ENCODE results near the gene UPB1. TPM values are rescaled to one million over a fixed set of nuclear protein-coding genes. Genes with fewer than 3 reads are reported as not detected.

Gene UPB1
- total and polyA plus RNA-seq, 10 donors, result 0.38 to 3.9 (median 1.6) TPM

DNA sequence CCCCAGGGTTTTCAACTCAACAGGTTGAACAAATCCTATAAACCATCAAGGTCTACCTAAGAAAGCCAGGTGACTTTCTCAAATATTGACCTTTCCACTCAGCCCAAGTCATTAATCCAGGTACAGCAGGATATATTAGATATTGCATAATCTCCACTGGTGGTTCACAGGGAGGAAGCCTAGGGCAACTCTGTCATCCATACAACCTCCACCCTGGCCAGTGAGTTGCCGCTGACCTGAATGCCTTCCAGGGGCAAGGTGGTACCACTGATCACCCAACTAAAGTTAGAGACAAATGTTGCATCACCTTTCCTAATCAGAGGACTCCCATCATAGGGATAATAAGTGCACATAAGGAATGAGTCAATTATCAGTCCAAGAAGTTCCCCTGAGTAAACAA, 36.9 kb downstream of the UPB1 start:
- no peaks in the 10 kb centered on the region for H3K4me1 ChIP-seq
- H3K27me3 ChIP-seq (replicated peaks in 1 of 7), result no peaks in the 10 kb centered on the region
- H3K36me3 ChIP-seq, result peaks cover 0 to 19% (median 0%) of the 10 kb centered on the region in 6 donors
- no peak for TF ChIP-seq POLR2A (IDR thresholded peaks at IDR 0.05)
- no peak for TF ChIP-seq POLR2AphosphoS5 (IDR thresholded peaks at IDR 0.05)
- TF ChIP-seq CTCF (IDR thresholded peaks at IDR 0.05 in 8 of 11, conservative IDR thresholded peaks at IDR 0.05 in 3 of 11), result no peak
- WGBS, 5 donors, result 91 to 100% (median 93%) methylated on average over 1 of the region's 1 CpG
- H3K27ac ChIP-seq, result no peak overlapping the region
- intact Hi-C loops (cut with DNase I; ENCODE audit: low total_unique reads), result no loop called here
- no peak for DNase-seq
- no peaks in the 10 kb centered on the region for H3K9me3 ChIP-seq
- H3K4me3 ChIP-seq, result no peak overlapping the region

DNA sequence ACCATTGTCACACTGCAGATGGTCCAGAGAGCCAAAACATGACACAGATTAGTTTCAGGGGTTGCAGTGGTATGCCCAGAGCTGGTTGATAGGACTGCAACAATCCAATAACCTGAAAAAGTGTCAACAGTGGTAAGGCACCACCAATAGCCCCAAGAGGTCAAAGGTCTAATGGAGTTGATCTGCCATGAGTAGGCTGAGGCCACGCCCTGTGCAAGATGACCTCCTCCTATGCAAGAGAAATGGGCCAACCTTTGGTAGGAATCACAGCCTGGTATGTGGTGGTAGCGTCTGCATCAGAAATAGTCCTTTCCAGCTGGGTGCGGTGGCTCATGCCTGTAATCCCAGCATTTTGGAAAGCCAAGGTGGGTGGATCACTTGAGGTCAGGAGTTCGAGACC, 40.2 kb downstream of the UPB1 start:
- no peaks in the 10 kb centered on the region for H3K27me3 ChIP-seq (replicated peaks in 1 of 7)
- no peaks in the 10 kb centered on the region for H3K9me3 ChIP-seq
- DNase-seq, result no peak
- TF ChIP-seq POLR2A (IDR thresholded peaks at IDR 0.05), result no peak
- TF ChIP-seq POLR2AphosphoS5 (IDR thresholded peaks at IDR 0.05), result no peak
- TF ChIP-seq CTCF (IDR thresholded peaks at IDR 0.05 in 8 of 11, conservative IDR thresholded peaks at IDR 0.05 in 3 of 11), result no peak
- 93 to 100% (median 98%) methylated on average over 4 of the region's 4 CpGs for WGBS, 5 donors
- H3K36me3 ChIP-seq, result peaks cover 0 to 43% (median 10%) of the 10 kb centered on the region in 6 donors
- peaks cover 0 to 1% (median 0%) of the 10 kb centered on the region in 6 donors for H3K4me1 ChIP-seq
- intact Hi-C loops (cut with DNase I; ENCODE audit: low total_unique reads), result no loop called here
- no peak overlapping the region for H3K4me3 ChIP-seq
- no peak overlapping the region for H3K27ac ChIP-seq

DNA sequence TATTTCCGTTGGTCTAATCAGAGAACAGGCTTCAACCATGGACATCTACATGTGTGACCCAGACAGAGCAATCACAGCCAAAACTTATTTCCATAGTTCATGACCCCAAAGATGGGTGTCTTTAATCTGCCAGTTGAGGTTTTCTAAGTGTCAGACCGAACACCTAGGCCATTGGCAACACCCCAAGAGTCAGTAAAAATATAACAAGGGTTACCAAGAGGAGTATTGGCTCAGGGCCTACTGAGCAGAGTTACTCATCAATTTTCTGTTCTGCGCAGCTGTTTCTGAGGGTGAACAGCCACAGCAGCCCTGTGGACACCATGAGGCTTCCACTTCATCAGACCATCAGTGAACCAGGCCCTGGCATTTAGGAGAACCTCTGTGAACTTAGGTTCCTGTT, 41.0 kb downstream of the UPB1 start:
- WGBS, 5 donors, result 83 to 98% (median 92%) methylated on average over 3 of the region's 3 CpGs
- no peak for DNase-seq
- no peak for TF ChIP-seq POLR2A (IDR thresholded peaks at IDR 0.05)
- no peak for TF ChIP-seq CTCF (IDR thresholded peaks at IDR 0.05 in 8 of 11, conservative IDR thresholded peaks at IDR 0.05 in 3 of 11)
- TF ChIP-seq POLR2AphosphoS5 (IDR thresholded peaks at IDR 0.05), result no peak

GRCh38 chr22:24540470-24540869, 45.3 kb downstream of the UPB1 start:
- DNase-seq, result no peak
- WGBS, 5 donors, result 88 to 98% (median 95%) methylated on average over 2 of the region's 2 CpGs
- H3K27me3 ChIP-seq (replicated peaks in 1 of 7), result no peaks in the 10 kb centered on the region

More for the DNA sequence above, 41.0 kb downstream of the UPB1 start:
- Histone ChIP-seq H3K36me3 (peaks cover 0 to 50% (median 17%) of the 10 kb centered on the region in 6 donors), H3K27me3 (replicated peaks in 1 of 7) (no peaks in the 10 kb centered on the region), H3K4me1 (peaks cover 0 to 9% (median 0%) of the 10 kb centered on the region in 6 donors), H3K4me3 (no peak overlapping the region), H3K27ac (no peak overlapping the region), H3K9me3 (no peaks in the 10 kb centered on the region)
- intact Hi-C loops (cut with DNase I; ENCODE audit: low total_unique reads), result no loop called here

More at GRCh38 chr22:24540470-24540869, 45.3 kb downstream of the UPB1 start:
- Histone ChIP-seq H3K4me3 (no peak overlapping the region), H3K4me1 (peaks cover 4 to 52% (median 20%) of the 10 kb centered on the region in 6 donors), H3K27ac (no peak overlapping the region), H3K9me3 (no peaks in the 10 kb centered on the region), H3K36me3 (peaks cover 7 to 94% (median 59%) of the 10 kb centered on the region in 6 donors)
- intact Hi-C loops (cut with DNase I; ENCODE audit: low total_unique reads), result no loop called here
- TF ChIP-seq POLR2A (IDR thresholded peaks at IDR 0.05) (no peak), CTCF (IDR thresholded peaks at IDR 0.05 in 8 of 11, conservative IDR thresholded peaks at IDR 0.05 in 3 of 11) (no peak), POLR2AphosphoS5 (IDR thresholded peaks at IDR 0.05) (no peak)

All from spleen (tissue), 11 donors.